ENCODE results near the gene TLN1. TPM values are rescaled to one million over a fixed set of nuclear protein-coding genes. Genes with fewer than 3 reads are reported as not detected.

Gene TLN1
- total and polyA plus RNA-seq, 2 of the 4 experiments (the other 2 are of a cell fraction) = 228 to 346 TPM

DNA sequence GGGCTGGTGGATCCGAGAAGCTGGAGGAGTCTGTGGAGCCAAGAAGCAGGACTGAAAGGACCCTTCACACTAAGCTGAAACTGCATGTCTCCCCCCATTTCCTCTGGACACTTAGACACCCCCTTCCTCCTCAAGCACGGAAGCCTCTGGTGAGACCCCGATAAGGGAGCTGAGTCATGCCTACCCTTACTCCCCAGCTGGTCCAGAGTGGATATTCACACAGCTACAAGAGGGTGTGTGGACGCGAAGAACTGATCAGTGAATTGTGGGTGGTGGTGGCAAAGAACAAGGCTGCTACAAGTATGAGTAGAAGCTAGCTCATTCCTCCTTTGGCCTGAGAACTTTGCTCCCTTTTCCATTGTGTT lies 4.3 kb downstream of the TLN1 start:
- peak overlapping the region; percentile 90 for H3K9ac ChIP-seq (ENCODE audit: low read depth, low read length)
- peaks cover 20 to 73% of the 10 kb centered on the region in 2 experiments for H3K79me1 ChIP-seq (ENCODE audit: low read depth in 1 of 2, low read length in 2 of 2)
- peak overlapping the region; percentile 41 for H3K4me3 ChIP-seq (ENCODE audit: insufficient read depth, low read depth, low read length)
- intact Hi-C loops (cut with micrococcal nuclease) (loop anchor here (1.0 to 2.0 kb wide), 3 partner anchors 32 to 69 kb away; partner anchors contain the start of genes CCDC107 and RMRP), dilution Hi-C loops (cut with HindIII; ENCODE audit: low sequenced_read_pairs, unreplicated experiment) (no loop called here), in situ Hi-C loops (cut with MboI; ENCODE audit: low sequenced_read_pairs) (no loop called here)
- peak overlapping the region; percentile 97 for H3K56ac ChIP-seq (ENCODE audit: extremely low read depth, insufficient read depth, low read length)
- H4K20me1 ChIP-seq (ENCODE audit: insufficient read depth, low read length) = peaks cover 42% of the 10 kb centered on the region
- H3K4me1 ChIP-seq (ENCODE audit: control insufficient read depth, insufficient read depth, low read length) = peaks cover 25% of the 10 kb centered on the region
- no peak for ATAC-seq (ENCODE audit: low read depth)
- peak overlapping the region; percentile 97 for H2BK15ac ChIP-seq (ENCODE audit: low read depth, low read length)
- WGBS, 2 experiments (ENCODE audit: extremely low coverage in 2 of 2, insufficient read length in 1 of 2) = no CpG with 5 or more reads among the region's 5 CpGs
- H2BK5ac ChIP-seq (ENCODE audit: low read depth, low read length, poor library complexity, severe bottlenecking) = peak overlapping the region; percentile 96
- H3K18ac ChIP-seq (ENCODE audit: low read depth, low read length) = peak overlapping the region; percentile 98
- peak overlapping the region; percentile 98 for H2AK5ac ChIP-seq (ENCODE audit: low read depth, low read length)
- ChIA-PET CTCF (interaction anchor here (1.1 to 1.8 kb wide), 4 partner anchors 9 to 69 kb away, joined by 3 to 6 read pairs (median 4); no protein-coding TSS in a partner anchor), POLR2A (ENCODE audit: unreplicated experiment) (interaction anchor here (0.6 to 2.8 kb wide), 12 partner anchors 10 to 99 kb away, joined by 3 to 23 read pairs (median 3); partner anchors contain the start of genes CA9, CCDC107, RMRP and TPM2)
- H2AK9ac ChIP-seq (replicated peaks; ENCODE audit: low read depth, low read length, poor library complexity) = peak overlapping the region; percentile 93
- H3K9me3 ChIP-seq (ENCODE audit: control insufficient read depth, insufficient read depth, low read length) = no peaks in the 10 kb centered on the region
- H3K14ac ChIP-seq (replicated peaks; ENCODE audit: low read depth, low read length) = peak overlapping the region; percentile 99
- H3K9me1 ChIP-seq (ENCODE audit: insufficient read depth, low read length) = peaks cover 6% of the 10 kb centered on the region; the same call in 1 of the 2 replicates
- H4K8ac ChIP-seq (ENCODE audit: low read depth in 2 of 2, low read length in 2 of 2) = peak overlapping the region; percentile 92 to 99
- H3K4me2 ChIP-seq (ENCODE audit: low read depth, low read length) = peak overlapping the region; percentile 91
- peak overlapping the region; percentile 99 for H2BK20ac ChIP-seq (ENCODE audit: low read depth, low read length)
- no TSS peak for BruUV-seq (replicated peaks)
- no peak for DNase-seq
- H3K4ac ChIP-seq (ENCODE audit: low read depth, low read length) = peak overlapping the region; percentile 99
- peak; percentile 48; the same call in 1 of the 2 replicates for TF ChIP-seq NFE2L2 (IDR thresholded peaks at IDR 0.05; ENCODE audit: low read depth, low read length)
- no peak for TF ChIP-seq RFX5 (IDR thresholded peaks at IDR 0.05; ENCODE audit: low read depth, low read length)
- H3K27ac ChIP-seq (ENCODE audit: insufficient read depth, low read length) = peak overlapping the region; percentile 90
- H4K91ac ChIP-seq (ENCODE audit: insufficient read depth, low read depth, low read length) = peak overlapping the region; percentile 100
- H2BK120ac ChIP-seq (ENCODE audit: low read depth, low read length) = peak overlapping the region; percentile 98
- peaks cover 29% of the 10 kb centered on the region for H3K36me3 ChIP-seq (ENCODE audit: control insufficient read depth, insufficient read depth, low read length)
- H4K5ac ChIP-seq (ENCODE audit: low read depth, low read length) = peak overlapping the region; percentile 99
- H3K23ac ChIP-seq (ENCODE audit: low read depth, low read length) = peak overlapping the region; percentile 99
- peak overlapping the region; percentile 5 for H2AFZ ChIP-seq (replicated peaks; ENCODE audit: low read length, poor library complexity)
- H3K27me3 ChIP-seq (ENCODE audit: control insufficient read depth, insufficient read depth, low read length) = no peaks in the 10 kb centered on the region
